ENCODE data around the gene DLG5.
A peak's percentile ranks its signal among the peaks of the same experiment; 100 is the strongest.

The DLG5 gene

GRCh38 chr10:77807706-77808105, 118.8 kb downstream of the DLG5 start:
- no peak for TF ChIP-seq CTCF (IDR thresholded peaks at IDR 0.05; ENCODE audit: insufficient read depth, low read length, poor library complexity, severe bottlenecking)
- DNase-seq (ENCODE audit: extremely low read depth, insufficient read length), result no peak
- Histone ChIP-seq H3K36me3 (ENCODE audit: control insufficient read depth, insufficient read depth, low read length) (peaks cover 23% of the 10 kb centered on the region), H3K27me3 (replicated peaks; ENCODE audit: control insufficient read depth, insufficient read depth, low read length) (no peaks in the 10 kb centered on the region), H3K4me3 (replicated peaks; ENCODE audit: low read depth, low read length) (no peak overlapping the region)

GRCh38 chr10:77806511-77807157, 119.9 kb downstream of the DLG5 start:
- Histone ChIP-seq H3K36me3 (ENCODE audit: control insufficient read depth, insufficient read depth, low read length) (peaks cover 20% of the 10 kb centered on the region), H3K27me3 (replicated peaks; ENCODE audit: control insufficient read depth, insufficient read depth, low read length) (no peaks in the 10 kb centered on the region), H3K4me3 (replicated peaks; ENCODE audit: low read depth, low read length) (no peak overlapping the region)
- no peak for DNase-seq (ENCODE audit: extremely low read depth, insufficient read length)
- TF ChIP-seq CTCF (IDR thresholded peaks at IDR 0.05; ENCODE audit: insufficient read depth, low read length, poor library complexity, severe bottlenecking), result no peak

- no peak for TF ChIP-seq CTCF (IDR thresholded peaks at IDR 0.05; ENCODE audit: insufficient read depth, low read length, poor library complexity, severe bottlenecking)
- Histone ChIP-seq H3K4me3 (replicated peaks; ENCODE audit: low read depth, low read length) (no peak overlapping the region), H3K36me3 (ENCODE audit: control insufficient read depth, insufficient read depth, low read length) (peaks cover 19% of the 10 kb centered on the region), H3K27me3 (replicated peaks; ENCODE audit: control insufficient read depth, insufficient read depth, low read length) (no peaks in the 10 kb centered on the region)
- DNase-seq (ENCODE audit: extremely low read depth, insufficient read length), result no peak
Observed at GRCh38 chr10:77805676-77806075, 120.9 kb downstream of the DLG5 start.

GRCh38 chr10:77804371-77804770, 122.2 kb downstream of the DLG5 start:
- Histone ChIP-seq H3K4me3 (replicated peaks; ENCODE audit: low read depth, low read length) (no peak overlapping the region), H3K36me3 (ENCODE audit: control insufficient read depth, insufficient read depth, low read length) (peaks cover 13% of the 10 kb centered on the region), H3K27me3 (replicated peaks; ENCODE audit: control insufficient read depth, insufficient read depth, low read length) (no peaks in the 10 kb centered on the region)
- no peak for DNase-seq (ENCODE audit: extremely low read depth, insufficient read length)
- TF ChIP-seq CTCF (IDR thresholded peaks at IDR 0.05; ENCODE audit: insufficient read depth, low read length, poor library complexity, severe bottlenecking), result no peak

- no peak overlapping the region for H3K4me3 ChIP-seq (replicated peaks; ENCODE audit: low read depth, low read length)
- no peak for TF ChIP-seq CTCF (IDR thresholded peaks at IDR 0.05; ENCODE audit: insufficient read depth, low read length, poor library complexity, severe bottlenecking)
- H3K27me3 ChIP-seq (replicated peaks; ENCODE audit: control insufficient read depth, insufficient read depth, low read length), result no peaks in the 10 kb centered on the region
- peaks cover 11% of the 10 kb centered on the region for H3K36me3 ChIP-seq (ENCODE audit: control insufficient read depth, insufficient read depth, low read length)
- DNase-seq (ENCODE audit: extremely low read depth, insufficient read length), result peak; percentile 35
Observed at GRCh38 chr10:77801474-77802161, 124.9 kb downstream of the DLG5 start.

All from GM06990 (cell line).